ENCODE data around the gene PDGFB.

DNA sequence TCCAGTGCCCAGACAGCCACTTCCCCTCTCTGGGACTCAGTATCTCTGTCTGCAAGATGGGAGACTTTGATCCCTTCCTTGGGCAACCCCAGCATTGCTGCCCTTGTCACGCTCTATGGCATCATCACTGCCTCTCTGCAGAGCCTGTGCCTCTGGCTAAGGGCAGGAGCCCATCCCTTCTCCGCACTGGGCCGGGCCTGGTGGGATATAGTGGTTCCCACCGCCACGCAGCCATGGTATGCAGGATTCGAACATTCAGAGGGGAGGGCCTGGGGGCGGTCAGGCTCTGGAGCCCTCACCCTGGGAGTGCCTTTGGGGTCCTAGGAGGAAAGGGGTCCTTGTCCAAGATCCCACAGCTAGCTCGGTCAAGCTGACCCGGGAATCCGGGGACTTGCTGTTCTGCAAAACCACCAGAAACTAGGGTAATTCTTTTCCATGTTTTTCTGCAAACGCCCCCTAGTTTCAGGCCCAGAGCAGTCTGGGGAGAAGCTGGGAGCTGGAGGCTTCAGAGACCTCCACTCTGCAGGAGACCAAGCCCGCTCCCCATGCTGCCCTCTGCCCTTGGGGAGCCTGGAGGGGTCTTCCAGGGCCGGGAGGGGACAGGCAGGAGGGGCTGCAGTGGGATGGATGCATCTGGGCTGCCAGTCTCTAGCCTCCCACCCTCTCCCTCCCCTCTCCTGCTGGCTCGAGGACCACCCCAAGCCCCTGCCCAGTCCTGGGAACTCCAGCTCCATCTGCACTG lies 67.9 kb downstream of the PDGFB start:
- TF ChIP-seq, protein P1, sequence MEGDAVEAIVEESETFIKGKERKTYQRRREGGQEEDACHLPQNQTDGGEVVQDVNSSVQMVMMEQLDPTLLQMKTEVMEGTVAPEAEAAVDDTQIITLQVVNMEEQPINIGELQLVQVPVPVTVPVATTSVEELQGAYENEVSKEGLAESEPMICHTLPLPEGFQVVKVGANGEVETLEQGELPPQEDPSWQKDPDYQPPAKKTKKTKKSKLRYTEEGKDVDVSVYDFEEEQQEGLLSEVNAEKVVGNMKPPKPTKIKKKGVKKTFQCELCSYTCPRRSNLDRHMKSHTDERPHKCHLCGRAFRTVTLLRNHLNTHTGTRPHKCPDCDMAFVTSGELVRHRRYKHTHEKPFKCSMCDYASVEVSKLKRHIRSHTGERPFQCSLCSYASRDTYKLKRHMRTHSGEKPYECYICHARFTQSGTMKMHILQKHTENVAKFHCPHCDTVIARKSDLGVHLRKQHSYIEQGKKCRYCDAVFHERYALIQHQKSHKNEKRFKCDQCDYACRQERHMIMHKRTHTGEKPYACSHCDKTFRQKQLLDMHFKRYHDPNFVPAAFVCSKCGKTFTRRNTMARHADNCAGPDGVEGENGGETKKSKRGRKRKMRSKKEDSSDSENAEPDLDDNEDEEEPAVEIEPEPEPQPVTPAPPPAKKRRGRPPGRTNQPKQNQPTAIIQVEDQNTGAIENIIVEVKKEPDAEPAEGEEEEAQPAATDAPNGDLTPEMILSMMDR (IDR thresholded peaks at IDR 0.05): no peak
- no peak for TF ChIP-seq POLR2A (IDR thresholded peaks at IDR 0.05)

Data from body of pancreas (tissue), 4 donors.